ENCODE data around the gene DGKE.
A peak's percentile ranks its signal among the peaks of the same experiment; 100 is the strongest.

The DGKE gene

DNA sequence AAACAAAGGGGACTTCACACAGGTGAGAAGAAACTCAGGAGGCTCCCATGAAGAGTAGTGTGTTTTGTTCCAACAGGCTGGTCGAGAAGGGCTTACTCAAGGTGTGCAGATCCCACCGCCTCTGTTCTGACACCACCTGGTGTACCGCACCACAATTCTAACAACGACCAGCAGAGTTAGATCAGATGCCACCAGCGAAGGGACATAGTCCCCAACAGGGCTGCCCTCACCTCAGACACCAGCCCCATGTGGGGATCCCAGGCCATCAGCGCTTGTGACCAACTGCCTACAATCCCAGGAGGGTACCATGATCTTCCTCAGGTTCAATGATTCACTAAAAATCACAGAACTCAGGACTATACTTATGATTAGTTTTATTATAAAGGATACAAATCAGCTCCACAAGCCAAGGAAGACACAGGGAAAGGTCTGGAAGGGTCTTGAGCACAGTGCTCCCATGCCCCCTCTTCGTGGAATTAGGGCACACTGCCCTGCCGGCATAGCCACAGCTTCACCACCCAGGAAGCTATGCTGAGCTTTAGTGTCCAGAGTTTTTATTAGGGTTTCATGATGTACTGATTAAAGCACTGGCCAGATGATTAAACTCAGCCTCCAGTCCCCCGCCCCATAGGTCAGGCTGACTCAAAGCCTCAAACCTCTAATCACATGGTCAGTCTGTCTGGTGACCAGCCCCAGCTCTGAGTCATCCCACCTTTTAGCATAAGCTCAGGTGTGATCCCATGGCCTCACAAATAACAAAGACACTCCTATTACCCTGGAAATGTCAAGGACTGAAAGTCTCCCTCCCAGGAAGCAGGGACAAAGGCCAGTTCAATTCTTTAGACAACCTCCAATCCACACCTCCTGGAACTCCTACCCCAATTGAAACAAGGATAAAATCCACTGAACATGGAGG lies 53.9 kb downstream of the DGKE start:
- Mint-ChIP-seq H3K27ac (peak overlapping the region; percentile 1), H3K36me3 (peaks cover 40% of the 10 kb centered on the region), H3K9me3 (no peaks in the 10 kb centered on the region), H3K4me1 (no peaks in the 10 kb centered on the region), H3K27me3 (no peaks in the 10 kb centered on the region), H3K4me3 (no peak overlapping the region)

DNA sequence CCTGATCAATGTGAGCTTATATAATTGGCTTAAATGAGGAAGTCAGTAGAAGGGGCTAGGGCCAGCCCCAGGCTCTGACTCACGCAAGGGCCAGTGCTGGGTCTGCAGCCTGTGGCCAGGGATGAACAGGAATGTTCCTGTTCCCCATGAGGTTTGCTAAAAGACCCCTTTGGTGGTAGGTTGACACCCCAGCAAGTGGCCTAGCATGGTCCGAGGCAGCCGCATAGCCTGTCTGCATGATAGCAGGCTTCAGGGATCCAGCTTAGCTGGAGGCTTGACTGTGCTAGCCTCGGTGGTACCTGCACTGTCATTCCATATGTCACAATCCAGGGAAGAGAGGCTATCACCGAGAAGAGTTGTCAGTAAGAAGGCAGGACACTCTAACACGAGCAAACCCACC lies 56.4 kb downstream of the DGKE start:
- H3K4me3 Mint-ChIP-seq, result no peak overlapping the region
- H3K27ac Mint-ChIP-seq, result no peak overlapping the region
- H3K9me3 Mint-ChIP-seq, result no peaks in the 10 kb centered on the region
- H3K36me3 Mint-ChIP-seq, result peaks cover 53% of the 10 kb centered on the region
- H3K27me3 Mint-ChIP-seq, result no peaks in the 10 kb centered on the region
- no peaks in the 10 kb centered on the region for H3K4me1 Mint-ChIP-seq

DNA sequence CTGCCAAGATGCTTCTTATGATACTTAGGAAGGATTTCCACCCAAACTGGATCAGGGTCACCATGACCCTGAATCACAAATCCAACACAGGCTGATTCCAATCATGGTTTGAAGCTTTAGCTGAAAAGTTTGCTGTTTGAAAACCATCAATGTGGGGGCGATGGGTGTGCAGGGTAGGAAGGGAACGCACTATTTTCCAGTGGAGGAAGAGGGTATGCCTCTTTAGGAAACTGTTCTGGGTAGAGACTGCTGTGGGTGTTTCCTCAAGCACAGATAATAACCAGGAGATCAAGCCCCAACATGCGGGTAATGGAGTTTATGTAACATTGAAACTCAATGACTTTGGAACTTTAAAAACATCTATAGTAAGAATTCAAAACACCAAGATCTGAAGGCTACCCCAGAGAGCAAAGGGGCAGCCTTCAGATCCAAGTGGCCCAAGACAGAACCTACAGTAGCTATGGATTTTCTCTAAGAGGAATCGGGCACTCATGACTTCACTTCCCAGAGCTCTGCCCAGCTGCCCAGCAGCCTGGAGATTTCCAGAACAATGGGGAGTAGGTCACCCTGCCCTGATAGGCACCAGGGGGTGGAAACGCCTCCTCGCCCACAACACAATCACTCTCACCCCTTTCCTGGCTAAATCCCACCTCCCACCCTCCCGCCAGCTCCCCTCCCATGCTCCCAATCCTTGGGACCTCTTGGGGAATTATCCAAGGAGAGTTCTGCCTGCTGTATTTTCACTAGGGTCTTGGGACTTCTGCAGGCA lies 57.1 kb downstream of the DGKE start:
- peaks cover 52% of the 10 kb centered on the region for H3K36me3 Mint-ChIP-seq
- H3K9me3 Mint-ChIP-seq, result no peaks in the 10 kb centered on the region
- H3K27me3 Mint-ChIP-seq, result no peaks in the 10 kb centered on the region
- H3K4me1 Mint-ChIP-seq, result no peaks in the 10 kb centered on the region
- no peak overlapping the region for H3K4me3 Mint-ChIP-seq
- H3K27ac Mint-ChIP-seq, result no peak overlapping the region

DNA sequence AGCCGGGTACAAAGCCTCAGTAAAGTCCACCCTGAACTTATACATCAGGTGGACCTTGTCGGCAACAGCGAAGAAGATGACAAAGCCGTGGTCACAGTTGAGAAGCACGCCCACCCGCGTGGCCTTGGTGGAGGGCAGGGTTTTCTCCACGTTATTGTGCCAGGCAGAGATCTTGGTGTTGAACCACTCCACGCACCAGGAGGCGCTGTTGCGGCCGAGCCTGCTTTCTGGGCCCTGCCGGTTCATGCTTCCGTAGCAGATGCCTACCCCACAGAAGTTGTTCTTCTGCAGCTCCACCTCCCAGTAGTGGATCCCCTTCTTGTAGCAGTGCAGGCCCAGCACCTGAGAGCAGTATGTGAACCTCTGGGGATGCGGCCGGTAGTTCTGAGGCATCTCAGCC lies 57.8 kb downstream of the DGKE start:
- H3K27ac Mint-ChIP-seq, result no peak overlapping the region

DNA sequence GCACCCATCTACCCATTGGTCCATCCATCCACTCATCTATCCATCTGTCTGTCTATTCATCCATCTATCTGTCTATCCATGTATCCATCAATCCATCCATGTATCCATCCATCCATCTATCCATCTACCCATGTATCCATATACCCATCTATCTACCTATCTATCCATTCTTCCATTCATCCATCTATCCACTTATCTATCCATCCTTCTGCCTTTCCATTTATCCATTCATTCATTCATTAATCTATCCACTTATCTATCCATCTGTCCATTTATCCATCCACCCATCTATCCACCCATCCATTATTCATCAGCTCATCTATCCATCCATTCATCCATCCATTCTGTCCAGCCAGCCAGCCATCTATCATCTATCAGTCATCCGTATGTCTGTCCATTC lies 58.4 kb downstream of the DGKE start:
- no peaks in the 10 kb centered on the region for H3K27me3 Mint-ChIP-seq
- no peak overlapping the region for H3K4me3 Mint-ChIP-seq
- H3K27ac Mint-ChIP-seq, result no peak overlapping the region
- H3K9me3 Mint-ChIP-seq, result no peaks in the 10 kb centered on the region
- H3K4me1 Mint-ChIP-seq, result no peaks in the 10 kb centered on the region
- peaks cover 45% of the 10 kb centered on the region for H3K36me3 Mint-ChIP-seq

More for the DNA sequence above, 57.8 kb downstream of the DGKE start:
- Mint-ChIP-seq H3K36me3 (peaks cover 49% of the 10 kb centered on the region), H3K9me3 (no peaks in the 10 kb centered on the region), H3K4me1 (no peaks in the 10 kb centered on the region), H3K27me3 (no peaks in the 10 kb centered on the region), H3K4me3 (no peak overlapping the region)

DNA sequence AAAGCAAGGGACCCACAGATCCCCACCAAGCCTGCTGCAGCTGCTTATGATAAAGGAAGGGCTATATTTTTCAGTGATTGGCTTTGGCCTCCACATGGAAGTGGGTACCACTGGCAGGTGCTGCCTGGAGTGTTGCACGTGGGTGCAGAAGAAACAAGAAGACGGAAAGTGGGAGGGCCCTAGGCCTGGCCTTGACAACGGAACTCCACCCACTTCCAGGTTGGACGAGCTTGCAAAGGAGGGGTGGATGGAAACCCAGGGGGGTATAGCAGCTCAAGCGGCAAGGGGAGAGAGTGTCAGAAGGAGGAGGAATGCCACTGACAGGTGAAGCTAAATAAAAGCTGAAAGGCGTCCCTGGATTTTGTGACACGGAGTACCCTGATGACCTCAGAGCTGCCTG lies 59.6 kb downstream of the DGKE start:
- H3K36me3 Mint-ChIP-seq, result peaks cover 39% of the 10 kb centered on the region
- no peaks in the 10 kb centered on the region for H3K4me1 Mint-ChIP-seq
- no peak overlapping the region for H3K4me3 Mint-ChIP-seq
- H3K27me3 Mint-ChIP-seq, result no peaks in the 10 kb centered on the region
- H3K9me3 Mint-ChIP-seq, result no peaks in the 10 kb centered on the region
- no peak overlapping the region for H3K27ac Mint-ChIP-seq

DNA sequence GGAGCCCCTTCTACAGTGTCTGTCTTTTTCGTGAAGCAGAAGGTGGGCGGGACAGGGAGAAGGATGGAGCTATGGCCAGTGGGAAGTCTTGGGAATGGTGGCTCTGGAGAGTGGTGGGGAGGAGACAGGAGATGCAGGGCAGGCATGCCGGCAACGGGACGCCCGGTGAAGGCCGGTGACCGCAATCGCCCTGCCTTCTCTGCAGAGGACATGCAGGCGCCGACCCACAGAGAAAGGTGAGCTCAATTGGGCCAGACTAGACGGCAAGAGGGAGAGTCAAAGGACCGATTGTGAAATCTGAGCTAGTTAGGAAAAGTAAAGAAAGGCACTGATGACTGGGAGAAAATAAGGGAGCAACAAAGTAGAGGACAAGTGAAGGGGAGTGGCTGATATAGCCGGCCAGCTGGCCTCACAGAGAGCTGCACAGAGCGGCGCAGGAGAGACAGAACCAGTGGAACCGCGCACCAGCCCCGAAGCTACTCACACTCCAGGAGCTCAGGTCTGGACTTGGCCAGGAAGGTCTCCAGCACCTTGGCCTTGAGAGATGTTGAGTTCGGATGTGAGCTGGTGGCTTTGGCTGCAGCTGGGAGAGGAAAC lies 61.0 kb downstream of the DGKE start:
- no peaks in the 10 kb centered on the region for H3K27me3 Mint-ChIP-seq
- H3K9me3 Mint-ChIP-seq, result no peaks in the 10 kb centered on the region
- no peak overlapping the region for H3K4me3 Mint-ChIP-seq
- H3K4me1 Mint-ChIP-seq, result no peaks in the 10 kb centered on the region
- H3K36me3 Mint-ChIP-seq, result peaks cover 35% of the 10 kb centered on the region
- H3K27ac Mint-ChIP-seq, result no peak overlapping the region

DNA sequence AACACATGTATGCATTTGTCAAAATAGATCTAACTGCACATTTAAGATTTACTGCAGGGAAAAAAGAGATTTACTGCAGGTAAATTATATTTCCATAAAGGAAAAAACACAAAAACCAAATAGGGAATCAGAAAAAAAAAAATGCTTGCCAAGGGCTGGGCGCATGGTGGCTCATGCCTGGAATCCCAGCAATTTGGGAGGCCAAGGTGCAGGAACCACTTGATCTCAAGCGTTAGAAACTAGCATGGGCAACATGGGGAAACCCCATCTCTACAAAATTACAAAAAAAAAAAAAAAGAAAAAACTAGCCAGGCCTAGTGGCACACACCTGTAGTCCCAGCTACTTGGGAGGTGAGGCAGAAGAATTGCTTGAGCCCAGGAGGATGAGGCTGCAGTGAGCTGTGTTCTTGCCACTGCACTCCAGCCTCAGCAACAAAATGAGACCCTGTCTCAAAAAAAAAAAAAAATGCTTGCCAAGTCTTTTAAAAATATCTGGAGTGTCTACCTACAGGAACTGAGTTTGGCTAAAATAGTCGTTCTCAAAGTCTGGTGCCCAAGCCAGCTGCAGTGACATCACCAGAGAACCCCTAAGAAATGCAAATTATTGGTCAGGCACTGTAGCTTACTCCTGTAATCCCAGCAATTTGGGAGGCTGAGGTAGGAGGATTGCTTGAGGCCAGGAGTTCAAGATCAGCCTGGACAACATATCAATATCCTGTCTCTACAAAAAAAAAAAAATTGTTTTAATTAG lies 62.4 kb downstream of the DGKE start:
- Mint-ChIP-seq H3K4me1 (no peaks in the 10 kb centered on the region), H3K36me3 (peaks cover 32% of the 10 kb centered on the region), H3K27me3 (no peaks in the 10 kb centered on the region), H3K4me3 (no peak overlapping the region), H3K9me3 (no peaks in the 10 kb centered on the region), H3K27ac (no peak overlapping the region)

DNA sequence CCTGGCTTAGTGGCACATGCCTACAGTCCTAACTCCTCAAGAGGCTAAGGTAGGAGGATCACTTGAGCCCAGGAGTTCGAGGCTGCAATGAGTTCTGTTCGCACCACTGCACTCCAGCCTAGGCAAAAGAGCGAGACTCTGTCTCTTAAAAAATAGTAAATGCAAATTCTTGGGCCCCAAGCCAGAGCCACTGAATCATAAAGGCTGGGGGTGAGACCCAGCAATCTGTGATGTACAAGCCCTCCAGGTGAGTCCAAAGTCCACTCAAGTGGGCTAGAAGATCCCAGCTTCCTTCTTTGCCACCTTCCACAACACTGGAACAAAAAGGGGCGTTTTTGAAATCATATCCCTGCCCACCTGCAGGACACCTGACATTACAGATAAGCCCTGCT lies 63.0 kb downstream of the DGKE start:
- H3K9me3 Mint-ChIP-seq, result no peaks in the 10 kb centered on the region
- no peaks in the 10 kb centered on the region for H3K4me1 Mint-ChIP-seq
- no peaks in the 10 kb centered on the region for H3K27me3 Mint-ChIP-seq
- H3K4me3 Mint-ChIP-seq, result no peak overlapping the region
- no peak overlapping the region for H3K27ac Mint-ChIP-seq
- peaks cover 32% of the 10 kb centered on the region for H3K36me3 Mint-ChIP-seq

DNA sequence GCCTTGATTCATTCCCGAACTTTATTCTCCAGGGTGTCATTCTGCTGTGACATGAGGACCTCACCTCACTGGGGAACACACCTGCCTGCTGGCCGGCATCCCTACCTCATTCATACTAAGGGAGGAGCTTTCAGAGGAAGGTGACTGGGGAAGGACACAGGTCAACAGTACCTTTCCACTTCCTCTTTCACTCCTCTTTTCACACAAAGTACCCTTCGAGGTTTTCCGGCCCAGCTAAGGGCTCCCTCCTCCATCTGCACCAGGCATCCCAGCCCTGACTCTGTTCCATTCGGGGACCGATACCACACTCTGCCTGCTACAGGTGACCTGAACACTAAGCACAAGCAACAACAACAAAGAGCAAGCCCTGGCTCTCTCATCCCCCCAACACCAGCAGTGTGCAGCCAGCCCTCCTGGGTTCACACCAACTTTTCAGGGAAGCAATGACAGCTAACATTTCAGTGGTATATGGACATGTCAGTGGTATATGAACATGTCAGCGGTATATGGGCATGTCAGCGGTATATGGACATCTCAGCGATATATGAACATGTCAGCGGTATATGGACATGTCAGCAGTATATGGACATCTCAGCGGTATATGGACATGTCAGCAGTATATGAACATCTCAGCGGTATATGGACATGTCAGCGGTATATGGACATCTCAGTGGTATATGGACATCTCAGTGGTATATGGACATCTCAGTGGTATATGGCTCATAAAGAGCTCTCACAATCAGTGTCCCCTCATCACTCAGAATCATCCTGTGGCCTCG lies 63.9 kb downstream of the DGKE start:
- Mint-ChIP-seq H3K4me1 (no peaks in the 10 kb centered on the region), H3K9me3 (no peaks in the 10 kb centered on the region), H3K4me3 (no peak overlapping the region), H3K36me3 (peaks cover 24% of the 10 kb centered on the region), H3K27ac (peak overlapping the region; percentile 52), H3K27me3 (no peaks in the 10 kb centered on the region)

DNA sequence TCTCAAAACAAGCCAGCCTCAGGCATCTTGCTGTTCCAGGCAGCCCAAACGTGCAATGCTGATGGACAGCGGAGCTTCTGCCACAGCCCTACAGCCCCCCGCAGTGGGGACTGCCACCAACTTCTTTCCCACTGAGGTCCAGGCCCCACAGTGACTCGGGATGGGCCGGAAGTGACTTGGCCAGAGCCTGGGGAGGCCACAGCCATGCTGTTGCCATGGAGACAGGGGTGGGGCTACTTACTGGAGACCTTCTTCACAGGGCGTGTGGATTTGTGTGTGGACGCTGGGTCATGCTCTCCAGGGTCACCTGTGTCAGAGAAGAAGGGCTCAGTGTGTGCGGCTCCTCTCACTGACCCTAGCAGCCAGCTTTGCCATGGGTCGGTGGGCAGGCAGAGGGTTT lies 64.9 kb downstream of the DGKE start:
- H3K27me3 Mint-ChIP-seq, result no peaks in the 10 kb centered on the region

DNA sequence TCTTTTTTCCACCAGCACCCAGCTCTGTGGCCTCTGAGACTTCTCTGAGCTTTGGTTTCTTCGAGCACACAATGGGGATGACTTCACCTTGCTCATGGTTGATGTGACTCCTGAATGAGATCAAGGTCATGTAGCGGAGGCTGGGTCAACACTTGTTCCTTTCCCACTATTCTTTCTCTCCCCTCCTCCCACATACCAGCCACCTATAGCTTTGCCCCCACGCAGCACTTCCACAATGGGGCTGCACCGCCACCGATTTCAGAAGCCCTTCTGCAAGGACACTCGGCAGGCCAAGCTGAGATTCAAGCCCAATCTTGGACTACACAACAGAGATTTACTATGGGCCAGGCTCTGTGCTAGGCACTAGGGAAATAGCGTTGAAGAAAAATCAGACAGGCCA lies 65.5 kb downstream of the DGKE start:
- Mint-ChIP-seq H3K9me3 (no peaks in the 10 kb centered on the region), H3K27ac (no peak overlapping the region), H3K27me3 (no peaks in the 10 kb centered on the region), H3K36me3 (peaks cover 22% of the 10 kb centered on the region), H3K4me1 (peaks cover 5% of the 10 kb centered on the region), H3K4me3 (no peak overlapping the region)

More for the DNA sequence above, 64.9 kb downstream of the DGKE start:
- Mint-ChIP-seq H3K4me3 (no peak overlapping the region), H3K4me1 (no peaks in the 10 kb centered on the region), H3K27ac (no peak overlapping the region), H3K9me3 (no peaks in the 10 kb centered on the region), H3K36me3 (peaks cover 19% of the 10 kb centered on the region)

DNA sequence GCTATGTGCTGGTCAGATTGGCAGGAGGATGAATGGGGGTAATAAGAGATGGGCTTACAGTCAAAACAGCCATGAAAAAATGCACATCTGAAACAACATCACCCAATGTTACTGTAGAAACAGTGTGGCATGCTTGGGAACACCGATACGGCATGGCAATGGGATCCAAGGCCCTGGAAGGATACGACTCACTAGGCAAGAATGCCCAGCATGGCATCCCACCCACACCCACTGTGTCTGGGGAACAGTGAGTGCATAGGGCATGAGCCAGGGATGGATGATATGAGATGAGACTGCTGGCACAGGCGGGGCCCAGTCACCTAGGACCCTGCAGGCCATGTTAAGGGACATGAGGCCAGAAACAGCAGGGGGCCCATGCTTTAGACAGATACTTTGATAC lies 68.4 kb downstream of the DGKE start:
- Mint-ChIP-seq H3K4me1 (peaks cover 17% of the 10 kb centered on the region), H3K9me3 (no peaks in the 10 kb centered on the region), H3K27ac (no peak overlapping the region), H3K27me3 (no peaks in the 10 kb centered on the region), H3K36me3 (peaks cover 27% of the 10 kb centered on the region), H3K4me3 (no peak overlapping the region)

DNA sequence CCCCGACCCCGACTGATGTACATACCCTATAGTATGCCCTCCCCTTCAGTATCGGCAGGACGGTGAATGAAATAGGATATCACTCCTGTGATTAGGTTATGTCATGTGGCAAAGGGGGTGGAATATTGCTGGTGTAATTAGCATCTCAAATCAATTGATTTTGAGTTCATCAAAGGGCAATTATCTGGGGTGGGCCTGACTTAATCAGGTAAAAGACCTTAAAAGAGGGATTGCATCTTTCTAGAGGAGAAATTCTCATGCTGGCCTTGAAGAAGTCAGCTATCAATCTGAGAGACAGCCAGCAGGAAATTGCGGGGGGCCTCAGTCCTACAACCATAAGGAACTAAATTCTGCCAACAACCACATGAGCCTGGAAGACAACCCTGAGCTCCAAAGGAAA lies 69.6 kb downstream of the DGKE start:
- no peak overlapping the region for H3K27ac Mint-ChIP-seq
- H3K36me3 Mint-ChIP-seq, result peaks cover 33% of the 10 kb centered on the region

More for the DNA sequence above, 69.6 kb downstream of the DGKE start:
- Mint-ChIP-seq H3K4me3 (no peak overlapping the region), H3K9me3 (no peaks in the 10 kb centered on the region), H3K27me3 (no peaks in the 10 kb centered on the region), H3K4me1 (peaks cover 29% of the 10 kb centered on the region)
